HepG2 (cell line): ENCODE measurements around the gene SLC9A9.

Experiments used
- EP300 ChIP-seq, 3 experiments: sonication (generic) in 1 of 3; formaldehyde crosslinking in 1 of 3; IDR thresholded peaks; 2 replicates each; pipeline versions ENCODE4 v1.5.1 to v1.6.1; 2011 to 2020; ENCODE audit warnings: low read depth in 2 of 3, low read length in 2 of 3, borderline replicate concordance in 1 of 3, improper control_type of control experiment in 1 of 3, mild to moderate bottlenecking in 1 of 3, missing genetic modification reagents in 1 of 3, moderate library complexity in 1 of 3
- SMAD1 ChIP-seq: sonication (generic); formaldehyde crosslinking; IDR thresholded peaks from 2 replicates; pipeline ENCODE4 v1.4.0; 2020; ENCODE audit warnings: missing genetic modification reagents, low read depth, mild to moderate bottlenecking, borderline replicate concordance
- ZNF263 ChIP-seq: sonication (generic); formaldehyde crosslinking; IDR thresholded peaks from 2 replicates; pipeline ENCODE4 v1.4.0; 2020; ENCODE audit warnings: missing genetic modification reagents
- ZNF703 ChIP-seq: sonication (generic); formaldehyde crosslinking; IDR thresholded peaks from 2 replicates; pipeline ENCODE4 v1.5.1; 2020; ENCODE audit warnings: missing genetic modification reagents, mild to moderate bottlenecking, moderate library complexity, borderline replicate concordance
- TF ChIP-seq, protein P1 (sequence below): sonication (generic); formaldehyde crosslinking; IDR thresholded peaks from 2 replicates; pipeline ENCODE4 v1.5.0; 2020; ENCODE audit warnings: mild to moderate bottlenecking, missing genetic modification reagents, moderate library complexity
- TF ChIP-seq, protein P2 (sequence below): IDR thresholded peaks from 2 replicates; pipeline ENCODE4 v1.6.1; 2012; ENCODE audit warnings: low read depth, low read length, improper control_type of control experiment
- TF ChIP-seq, protein P3 (sequence below), 2 experiments: IDR thresholded peaks; 2 replicates each; pipeline ENCODE4 v1.6.1; 2011 to 2012; ENCODE audit warnings: low read length in 2 of 2, borderline replicate concordance in 1 of 2, low read depth in 1 of 2, mild to moderate bottlenecking in 1 of 2, moderate library complexity in 1 of 2

DNA sequence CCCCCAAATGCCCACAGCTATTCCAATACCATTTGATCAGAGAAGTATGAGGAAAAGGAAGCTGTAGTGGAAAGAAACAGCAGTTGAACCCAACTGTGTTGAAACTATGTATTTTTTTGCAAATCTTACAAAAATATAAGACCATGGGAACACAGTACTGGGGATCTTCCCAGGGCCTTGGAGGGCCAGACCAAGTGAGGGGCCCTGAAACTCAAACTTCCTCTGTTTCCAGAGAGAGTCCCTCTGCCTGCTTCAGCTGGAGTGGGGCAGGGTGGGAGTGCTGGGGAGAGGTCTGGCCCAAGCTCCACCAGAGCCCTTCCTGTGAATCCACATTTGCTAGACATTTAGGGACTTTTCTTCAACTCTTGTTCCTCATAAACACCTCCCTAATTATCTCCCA is 464.8 kb downstream of the SLC9A9 start:
- no peak for TF ChIP-seq ZNF703
- TF ChIP-seq, protein P1, sequence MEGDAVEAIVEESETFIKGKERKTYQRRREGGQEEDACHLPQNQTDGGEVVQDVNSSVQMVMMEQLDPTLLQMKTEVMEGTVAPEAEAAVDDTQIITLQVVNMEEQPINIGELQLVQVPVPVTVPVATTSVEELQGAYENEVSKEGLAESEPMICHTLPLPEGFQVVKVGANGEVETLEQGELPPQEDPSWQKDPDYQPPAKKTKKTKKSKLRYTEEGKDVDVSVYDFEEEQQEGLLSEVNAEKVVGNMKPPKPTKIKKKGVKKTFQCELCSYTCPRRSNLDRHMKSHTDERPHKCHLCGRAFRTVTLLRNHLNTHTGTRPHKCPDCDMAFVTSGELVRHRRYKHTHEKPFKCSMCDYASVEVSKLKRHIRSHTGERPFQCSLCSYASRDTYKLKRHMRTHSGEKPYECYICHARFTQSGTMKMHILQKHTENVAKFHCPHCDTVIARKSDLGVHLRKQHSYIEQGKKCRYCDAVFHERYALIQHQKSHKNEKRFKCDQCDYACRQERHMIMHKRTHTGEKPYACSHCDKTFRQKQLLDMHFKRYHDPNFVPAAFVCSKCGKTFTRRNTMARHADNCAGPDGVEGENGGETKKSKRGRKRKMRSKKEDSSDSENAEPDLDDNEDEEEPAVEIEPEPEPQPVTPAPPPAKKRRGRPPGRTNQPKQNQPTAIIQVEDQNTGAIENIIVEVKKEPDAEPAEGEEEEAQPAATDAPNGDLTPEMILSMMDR (CRISPR knock-in tag): no peak
- TF ChIP-seq ZNF263 (CRISPR knock-in tag): no peak
- TF ChIP-seq, protein P2, sequence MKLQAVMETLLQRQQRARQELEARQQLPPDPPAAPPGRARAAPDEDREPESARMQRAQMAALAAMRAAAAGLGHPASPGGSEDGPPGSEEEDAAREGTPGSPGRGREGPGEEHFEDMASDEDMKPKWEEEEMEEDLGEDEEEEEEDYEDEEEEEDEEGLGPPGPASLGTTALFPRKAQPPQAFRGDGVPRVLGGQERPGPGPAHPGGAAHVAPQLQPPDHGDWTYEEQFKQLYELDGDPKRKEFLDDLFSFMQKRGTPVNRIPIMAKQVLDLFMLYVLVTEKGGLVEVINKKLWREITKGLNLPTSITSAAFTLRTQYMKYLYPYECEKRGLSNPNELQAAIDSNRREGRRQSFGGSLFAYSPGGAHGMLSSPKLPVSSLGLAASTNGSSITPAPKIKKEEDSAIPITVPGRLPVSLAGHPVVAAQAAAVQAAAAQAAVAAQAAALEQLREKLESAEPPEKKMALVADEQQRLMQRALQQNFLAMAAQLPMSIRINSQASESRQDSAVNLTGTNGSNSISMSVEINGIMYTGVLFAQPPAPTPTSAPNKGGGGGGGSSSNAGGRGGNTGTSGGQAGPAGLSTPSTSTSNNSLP: no peak
- no peak for TF ChIP-seq SMAD1
- TF ChIP-seq EP300 (IDR thresholded peaks at IDR 0.05; ENCODE audit: low read depth in 2 of 2, low read length in 2 of 2): no peak
- TF ChIP-seq EP300 (CRISPR knock-in tag; IDR thresholded peaks at IDR 0.05; ENCODE audit: borderline replicate concordance): no peak
- TF ChIP-seq, protein P3, sequence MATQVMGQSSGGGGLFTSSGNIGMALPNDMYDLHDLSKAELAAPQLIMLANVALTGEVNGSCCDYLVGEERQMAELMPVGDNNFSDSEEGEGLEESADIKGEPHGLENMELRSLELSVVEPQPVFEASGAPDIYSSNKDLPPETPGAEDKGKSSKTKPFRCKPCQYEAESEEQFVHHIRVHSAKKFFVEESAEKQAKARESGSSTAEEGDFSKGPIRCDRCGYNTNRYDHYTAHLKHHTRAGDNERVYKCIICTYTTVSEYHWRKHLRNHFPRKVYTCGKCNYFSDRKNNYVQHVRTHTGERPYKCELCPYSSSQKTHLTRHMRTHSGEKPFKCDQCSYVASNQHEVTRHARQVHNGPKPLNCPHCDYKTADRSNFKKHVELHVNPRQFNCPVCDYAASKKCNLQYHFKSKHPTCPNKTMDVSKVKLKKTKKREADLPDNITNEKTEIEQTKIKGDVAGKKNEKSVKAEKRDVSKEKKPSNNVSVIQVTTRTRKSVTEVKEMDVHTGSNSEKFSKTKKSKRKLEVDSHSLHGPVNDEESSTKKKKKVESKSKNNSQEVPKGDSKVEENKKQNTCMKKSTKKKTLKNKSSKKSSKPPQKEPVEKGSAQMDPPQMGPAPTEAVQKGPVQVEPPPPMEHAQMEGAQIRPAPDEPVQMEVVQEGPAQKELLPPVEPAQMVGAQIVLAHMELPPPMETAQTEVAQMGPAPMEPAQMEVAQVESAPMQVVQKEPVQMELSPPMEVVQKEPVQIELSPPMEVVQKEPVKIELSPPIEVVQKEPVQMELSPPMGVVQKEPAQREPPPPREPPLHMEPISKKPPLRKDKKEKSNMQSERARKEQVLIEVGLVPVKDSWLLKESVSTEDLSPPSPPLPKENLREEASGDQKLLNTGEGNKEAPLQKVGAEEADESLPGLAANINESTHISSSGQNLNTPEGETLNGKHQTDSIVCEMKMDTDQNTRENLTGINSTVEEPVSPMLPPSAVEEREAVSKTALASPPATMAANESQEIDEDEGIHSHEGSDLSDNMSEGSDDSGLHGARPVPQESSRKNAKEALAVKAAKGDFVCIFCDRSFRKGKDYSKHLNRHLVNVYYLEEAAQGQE (IDR thresholded peaks at IDR 0.05; ENCODE audit: borderline replicate concordance in 1 of 2, low read depth in 1 of 2, low read length in 2 of 2): no peak
